ENCODE data around the gene GGNBP2.

DNA sequence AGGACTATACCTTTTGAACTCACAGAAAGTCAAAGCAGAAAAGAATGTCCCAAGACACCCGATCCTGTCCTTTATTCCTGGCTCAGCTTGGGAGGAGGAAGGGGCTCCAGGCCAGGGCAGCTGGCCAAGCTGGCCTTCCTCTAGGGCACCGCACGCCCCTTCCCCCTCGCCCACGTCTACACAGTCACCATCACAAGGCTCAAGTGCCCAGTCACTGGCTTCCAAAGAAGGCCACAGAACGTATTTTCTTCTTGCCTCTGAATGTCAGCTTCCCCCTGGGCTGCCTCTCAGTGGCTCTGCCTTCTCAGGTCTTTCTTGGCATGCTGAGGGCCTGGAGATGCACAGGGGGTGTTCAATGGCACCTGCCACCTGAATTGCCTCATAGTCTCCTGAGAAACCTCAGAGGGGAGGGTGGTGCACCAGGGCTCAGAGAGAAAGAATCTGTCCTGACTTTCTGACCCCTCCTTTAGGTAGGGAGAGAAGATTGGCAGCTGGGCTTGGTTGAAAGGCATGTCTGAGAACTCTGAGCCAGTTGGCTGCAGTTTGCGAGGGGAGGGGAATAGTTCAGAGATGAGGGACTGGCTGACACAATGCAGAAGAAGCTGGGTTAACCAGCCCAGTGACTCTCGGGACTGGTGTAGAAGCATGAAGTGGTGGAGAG is 49.1 kb downstream of the GGNBP2 start:
- TF ChIP-seq, protein P1, sequence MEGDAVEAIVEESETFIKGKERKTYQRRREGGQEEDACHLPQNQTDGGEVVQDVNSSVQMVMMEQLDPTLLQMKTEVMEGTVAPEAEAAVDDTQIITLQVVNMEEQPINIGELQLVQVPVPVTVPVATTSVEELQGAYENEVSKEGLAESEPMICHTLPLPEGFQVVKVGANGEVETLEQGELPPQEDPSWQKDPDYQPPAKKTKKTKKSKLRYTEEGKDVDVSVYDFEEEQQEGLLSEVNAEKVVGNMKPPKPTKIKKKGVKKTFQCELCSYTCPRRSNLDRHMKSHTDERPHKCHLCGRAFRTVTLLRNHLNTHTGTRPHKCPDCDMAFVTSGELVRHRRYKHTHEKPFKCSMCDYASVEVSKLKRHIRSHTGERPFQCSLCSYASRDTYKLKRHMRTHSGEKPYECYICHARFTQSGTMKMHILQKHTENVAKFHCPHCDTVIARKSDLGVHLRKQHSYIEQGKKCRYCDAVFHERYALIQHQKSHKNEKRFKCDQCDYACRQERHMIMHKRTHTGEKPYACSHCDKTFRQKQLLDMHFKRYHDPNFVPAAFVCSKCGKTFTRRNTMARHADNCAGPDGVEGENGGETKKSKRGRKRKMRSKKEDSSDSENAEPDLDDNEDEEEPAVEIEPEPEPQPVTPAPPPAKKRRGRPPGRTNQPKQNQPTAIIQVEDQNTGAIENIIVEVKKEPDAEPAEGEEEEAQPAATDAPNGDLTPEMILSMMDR (IDR thresholded peaks at IDR 0.05; ENCODE audit: low read depth, low read length), result no peak
- TF ChIP-seq EZH2phosphoT487 (IDR thresholded peaks at IDR 0.05; ENCODE audit: low read depth), result no peak

Data from OCI-LY3 (cell line).